Measurements from ENCODE around the gene MYRF.
A peak's percentile ranks its signal among the peaks of the same experiment; 100 is the strongest.

DNA sequence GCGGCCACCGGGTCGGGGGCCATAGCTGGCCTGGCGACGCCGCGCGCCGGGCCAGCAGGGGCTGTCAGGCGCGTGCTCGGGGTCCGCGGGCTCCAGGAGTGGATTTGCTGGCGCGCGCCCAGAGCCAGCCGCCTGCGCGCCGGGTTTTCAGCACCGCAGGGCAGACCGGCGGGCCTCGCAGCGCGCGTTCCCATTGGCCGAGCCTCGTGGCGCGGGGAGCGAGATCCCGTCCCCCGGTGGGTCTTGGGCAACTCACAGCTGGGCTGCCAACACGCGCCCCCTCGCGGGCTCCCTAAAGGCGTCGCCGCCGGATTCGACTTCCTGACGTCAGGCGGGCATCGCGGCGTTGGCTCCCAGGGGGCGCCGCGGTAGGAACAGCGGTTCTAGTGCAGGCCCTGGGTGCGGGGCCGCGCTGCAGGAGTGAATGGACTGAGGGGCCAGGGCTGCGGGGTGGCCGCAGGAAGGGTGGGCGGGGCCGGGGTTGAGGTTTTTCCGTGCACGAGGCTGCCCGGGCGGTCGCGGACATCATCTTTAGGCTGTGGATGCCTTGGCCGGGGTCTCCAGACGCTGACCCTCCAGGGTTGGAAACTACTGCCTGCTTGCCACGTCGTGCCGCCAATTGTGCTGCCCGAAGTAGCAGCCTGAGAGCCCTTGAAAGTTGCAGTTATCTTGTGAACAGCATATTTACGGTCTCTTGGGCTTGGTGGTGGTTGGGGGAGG lies 64.5 kb downstream of the MYRF start, which contains the start of gene FADS1:
- TF ChIP-seq EZH2 (IDR thresholded peaks at IDR 0.05; ENCODE audit: low read depth): no peak
- TF ChIP-seq, protein P1, sequence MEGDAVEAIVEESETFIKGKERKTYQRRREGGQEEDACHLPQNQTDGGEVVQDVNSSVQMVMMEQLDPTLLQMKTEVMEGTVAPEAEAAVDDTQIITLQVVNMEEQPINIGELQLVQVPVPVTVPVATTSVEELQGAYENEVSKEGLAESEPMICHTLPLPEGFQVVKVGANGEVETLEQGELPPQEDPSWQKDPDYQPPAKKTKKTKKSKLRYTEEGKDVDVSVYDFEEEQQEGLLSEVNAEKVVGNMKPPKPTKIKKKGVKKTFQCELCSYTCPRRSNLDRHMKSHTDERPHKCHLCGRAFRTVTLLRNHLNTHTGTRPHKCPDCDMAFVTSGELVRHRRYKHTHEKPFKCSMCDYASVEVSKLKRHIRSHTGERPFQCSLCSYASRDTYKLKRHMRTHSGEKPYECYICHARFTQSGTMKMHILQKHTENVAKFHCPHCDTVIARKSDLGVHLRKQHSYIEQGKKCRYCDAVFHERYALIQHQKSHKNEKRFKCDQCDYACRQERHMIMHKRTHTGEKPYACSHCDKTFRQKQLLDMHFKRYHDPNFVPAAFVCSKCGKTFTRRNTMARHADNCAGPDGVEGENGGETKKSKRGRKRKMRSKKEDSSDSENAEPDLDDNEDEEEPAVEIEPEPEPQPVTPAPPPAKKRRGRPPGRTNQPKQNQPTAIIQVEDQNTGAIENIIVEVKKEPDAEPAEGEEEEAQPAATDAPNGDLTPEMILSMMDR (conservative IDR thresholded peaks at IDR 0.05): peak; percentile 71

Data from PC-9 (cell line).